Adrenal gland (tissue), 12 donors: ENCODE measurements around the gene CLEC4D. TPM values are rescaled to one million over a fixed set of nuclear protein-coding genes. Genes with fewer than 3 reads are reported as not detected.

ENCODE experiments used
- DNase-seq, 7 donors: peaks; one replicate each; pipeline ENCODE4 v3.0.0-alpha.2; 2019 to 2020
- H3K27ac ChIP-seq, 5 donors: fragments of 200-600 bp; sonication (generic) in 4 of 5; 1 replicate in 3 of 5; 2 replicates in 2 of 5; pipeline versions ENCODE4 v1.5.1 to v1.8.0; 2016 to 2020; ENCODE audit warnings: mild to moderate bottlenecking in 1 of 5
- H3K27me3 ChIP-seq: fragments of 200-600 bp; 2 replicates; pipeline ENCODE4 v1.8.0; 2021
- H3K36me3 ChIP-seq, 2 donors: fragments of 200-600 bp; replicated peaks in 1 of 2; 1 replicate in 1 of 2; 2 replicates in 1 of 2; pipeline versions ENCODE4 v1.5.1 to v1.8.0; 2018 to 2022
- H3K4me1 ChIP-seq, 2 donors: fragments of 200-600 bp; replicated peaks in 1 of 2; 1 replicate in 1 of 2; 2 replicates in 1 of 2; pipeline versions ENCODE4 v1.5.1 to v1.8.0; 2018 to 2021
- H3K4me3 ChIP-seq, 4 donors: fragments of 200-600 bp; sonication (generic) in 3 of 4; one replicate each; pipeline ENCODE4 v1.5.1; 2016 to 2018
- H3K9me3 ChIP-seq, 3 donors: fragments of 200-600 bp; sonication (generic) in 1 of 3; replicated peaks in 1 of 3; 1 replicate in 2 of 3; 2 replicates in 1 of 3; pipeline versions ENCODE4 v1.5.1 to v1.8.0; 2016 to 2021
- CTCF ChIP-seq, 6 experiments: fragments of 450-650 bp in 4 of 6; fragments of 200-600 bp in 2 of 6; sonication (generic) in 1 of 6; IDR thresholded peaks; 1 replicate in 5 of 6; 2 replicates in 1 of 6; pipeline versions ENCODE4 v1.5.1 to v1.8.0; 2016 to 2021; ENCODE audit warnings: antibody characterized with exemption in 6 of 6, mild to moderate bottlenecking in 2 of 6, moderate library complexity in 1 of 6
- POLR2A ChIP-seq, 2 donors: fragments of 450-650 bp; IDR thresholded peaks; one replicate each; pipeline ENCODE4 v1.6.1; 2017; ENCODE audit warnings: antibody characterized with exemption in 2 of 2, mild to moderate bottlenecking in 2 of 2, moderate library complexity in 1 of 2
- WGBS, 4 donors: extraction: QIAGEN DNeasy Blood & Tissue Kit in 2 of 4; methylation state at CpG; one replicate each; pipeline versions ENCODE4 v1.1.5 to v1.1.7; 2013 to 2017; 5-methylcytosine and 5-hydroxymethylcytosine counted together
- intact Hi-C, 2 donors: fragments of 100-400 bp; cut with DNase I; formaldehyde crosslinking; loops; one replicate each; pipeline versions ENCODE4 v1.14.1 to v1.15.0; 2022 to 2023
- polyA plus RNA-seq, 3 donors: library from polyadenylated mRNA; stranded (reverse); fragments of 200-250 nt in 2 of 3; fragments of 350-450 nt in 1 of 3; fragmentation: Illumina TruSeq in 1 of 3; extraction: RNeasy Lipid Tissue Mini Kit (QIAGEN cat#74804) in 1 of 3; gene quantifications; one replicate each; pipeline ENCODE4 v1.2.3, GENCODE V29; 2013 to 2014
- total RNA-seq, 9 donors: library from RNA; depleted of rRNA in 4 of 9; stranded (reverse); fragments of >200 nt in 4 of 9; fragments of 120-200 nt in 1 of 9; fragmentation: NEBNext Ultra II Directional in 1 of 9; extraction: Animal tissue kit (Norgen Biotek cat#: 25700) in 1 of 9; gene quantifications; one replicate each; pipeline versions ENCODE4 v1.1.0 to v1.2.4, GENCODE V29; 2013 to 2023
- donor health status: healthy with polysubstance abuse.
- donor health status: Bipolar disorder and iron deficiency.
- donor health status: DM: yes; HTN: yes; CAD: no.
- donor health status: DM: no; HTN: no; CAD: no.
- donor health status: DM: no; HTN: no; CAD: no.
- donor health status: DM: yes; HTN: yes; CAD: no.

The CLEC4D gene
- total and polyA plus RNA-seq, 12 donors = 0.11 to 0.47 (median 0.19) TPM; not detected in 8

GRCh38 chr12:8548192-8548591 lies 34.9 kb downstream of the CLEC4D start:
- Histone ChIP-seq H3K4me1 (no peaks in the 10 kb centered on the region), H3K36me3 (no peaks in the 10 kb centered on the region), H3K4me3 (no peak overlapping the region), H3K27me3 (no peaks in the 10 kb centered on the region), H3K27ac (no peak overlapping the region), H3K9me3 (peaks cover 0 to 4% (median 0%) of the 10 kb centered on the region in 3 donors)
- WGBS, 4 donors = 83 to 90% (median 83%) methylated on average over 2 of the region's 2 CpGs
- no peak for DNase-seq
- intact Hi-C loops = loop anchor here in 1 of 2 donors (10.0 kb wide), 1 partner anchor 57 kb away; no protein-coding TSS in a partner anchor
- TF ChIP-seq CTCF (IDR thresholded peaks at IDR 0.05) (no peak), POLR2A (IDR thresholded peaks at IDR 0.05) (no peak)

GRCh38 chr12:8549381-8549780 lies 36.1 kb downstream of the CLEC4D start:
- Histone ChIP-seq H3K9me3 (peaks cover 0 to 4% (median 0%) of the 10 kb centered on the region in 3 donors), H3K4me1 (no peaks in the 10 kb centered on the region)
- intact Hi-C loops = loop anchor here in 1 of 2 donors (10.0 kb wide), 1 partner anchor 55 kb away; no protein-coding TSS in a partner anchor

DNA sequence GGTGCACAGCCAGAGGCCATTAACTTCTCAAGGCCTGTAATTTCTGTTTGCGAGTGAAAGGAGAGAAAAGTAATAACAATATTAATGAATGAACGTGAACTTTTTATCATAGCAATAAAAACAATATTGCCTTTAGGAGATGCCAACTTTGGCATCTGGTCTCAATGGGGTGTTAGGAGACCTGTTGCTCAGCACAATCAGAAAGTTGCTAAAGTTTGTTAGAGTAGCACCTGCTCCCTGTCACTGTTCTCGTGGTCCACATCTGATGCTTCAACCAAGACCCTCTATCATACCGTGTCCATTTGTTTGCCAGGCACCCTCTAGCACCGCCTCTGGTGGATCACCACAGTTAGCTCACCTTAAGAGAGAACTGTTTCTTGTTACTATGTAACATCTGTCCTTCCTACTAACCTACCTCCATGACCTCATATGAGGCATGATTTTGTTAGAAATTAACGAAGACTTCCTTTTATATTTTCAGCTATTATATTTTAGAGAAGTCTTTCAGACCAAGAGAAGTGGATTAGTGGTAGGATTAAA lies 39.9 kb downstream of the CLEC4D start:
- Histone ChIP-seq H3K4me3 (no peak overlapping the region), H3K36me3 (no peaks in the 10 kb centered on the region), H3K27me3 (no peaks in the 10 kb centered on the region), H3K9me3 (peaks cover 0 to 4% (median 0%) of the 10 kb centered on the region in 3 donors), H3K4me1 (no peaks in the 10 kb centered on the region), H3K27ac (no peak overlapping the region)
- WGBS, 4 donors = 57 to 63% (median 61%) methylated on average over 6 of the region's 6 CpGs
- intact Hi-C loops = no loop called here
- no peak for TF ChIP-seq CTCF (IDR thresholded peaks at IDR 0.05)
- no peak for TF ChIP-seq POLR2A (IDR thresholded peaks at IDR 0.05)
- DNase-seq = no peak

More at GRCh38 chr12:8549381-8549780, 36.1 kb downstream of the CLEC4D start:
- TF ChIP-seq POLR2A (IDR thresholded peaks at IDR 0.05) (no peak), CTCF (IDR thresholded peaks at IDR 0.05) (no peak)
- H3K4me3 ChIP-seq = no peak overlapping the region
- no peaks in the 10 kb centered on the region for H3K36me3 ChIP-seq
- H3K27me3 ChIP-seq = no peaks in the 10 kb centered on the region
- no peak overlapping the region for H3K27ac ChIP-seq
- WGBS, 4 donors = 66 to 82% (median 73%) methylated on average over 5 of the region's 5 CpGs
- DNase-seq = no peak

- no peaks in the 10 kb centered on the region for H3K36me3 ChIP-seq
- TF ChIP-seq CTCF (IDR thresholded peaks at IDR 0.05) (no peak), POLR2A (IDR thresholded peaks at IDR 0.05) (no peak)
- WGBS, 4 donors = 81 to 88% (median 87%) methylated on average over 5 of the region's 5 CpGs
- no peak for DNase-seq
- no peak overlapping the region for H3K27ac ChIP-seq
- peaks cover 0 to 4% (median 0%) of the 10 kb centered on the region in 3 donors for H3K9me3 ChIP-seq
- intact Hi-C loops = no loop called here
- no peak overlapping the region for H3K4me3 ChIP-seq
- H3K4me1 ChIP-seq = no peaks in the 10 kb centered on the region
- H3K27me3 ChIP-seq = no peaks in the 10 kb centered on the region
Observed at GRCh38 chr12:8554451-8555195, 41.3 kb downstream of the CLEC4D start.
